Activated T-cell treated with anti-CD3 and anti-CD28 coated beads, Interleukin-2, amount 50 U/mL, for 1 hour (primary cell): ENCODE data around the gene ZNF227.
"Not testable (repeated sequence)": the region's sequence is repeated elsewhere in the genome, so short reads cannot be mapped to it uniquely, and the experiment has no call there.

Experiments
- DNase-seq: peaks from one replicate; pipeline ENCODE4 v3.0.0-alpha.2; 2020

ZNF227 gene

GRCh38 chr19:44212250-44212865, at the start of gene ZNF227:
TSS of gene ZNF227 (plus strand) at chr19:44212532. CDS start at chr19:44217793, 5,261 bp downstream.
- peak; percentile 82 for DNase-seq

DNA sequence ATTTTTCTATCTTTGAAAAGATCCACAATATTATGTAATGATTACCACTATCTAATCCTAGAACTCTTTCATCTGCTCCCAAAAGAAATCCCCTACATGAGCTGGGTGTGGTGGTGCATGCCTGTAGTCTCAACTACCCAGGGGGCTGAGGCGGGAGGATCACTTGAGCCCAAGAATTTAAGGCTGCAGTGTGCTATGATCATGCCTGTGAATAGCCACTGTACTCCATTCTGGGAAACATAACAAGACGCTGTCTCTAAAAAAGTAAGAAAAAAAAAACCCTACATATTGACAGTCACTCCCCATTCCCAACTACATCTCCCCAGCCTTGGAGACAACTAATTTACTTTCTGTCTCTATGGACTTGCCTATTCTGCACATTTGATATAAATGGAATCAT, 48.5 kb upstream of the ZNF227 start:
- DNase-seq: no peak

GRCh38 chr19:44164327-44164672, 48.0 kb upstream of the ZNF227 start:
- DNase-seq: no peak

GRCh38 chr19:44164673-44165512, 47.4 kb upstream of the ZNF227 start, which contains the start of gene ZNF226:
TSS of gene ZNF226 (plus strand) at chr19:44165100. CDS start at chr19:44170081, 4,981 bp downstream.
- DNase-seq: peak; percentile 75

DNA sequence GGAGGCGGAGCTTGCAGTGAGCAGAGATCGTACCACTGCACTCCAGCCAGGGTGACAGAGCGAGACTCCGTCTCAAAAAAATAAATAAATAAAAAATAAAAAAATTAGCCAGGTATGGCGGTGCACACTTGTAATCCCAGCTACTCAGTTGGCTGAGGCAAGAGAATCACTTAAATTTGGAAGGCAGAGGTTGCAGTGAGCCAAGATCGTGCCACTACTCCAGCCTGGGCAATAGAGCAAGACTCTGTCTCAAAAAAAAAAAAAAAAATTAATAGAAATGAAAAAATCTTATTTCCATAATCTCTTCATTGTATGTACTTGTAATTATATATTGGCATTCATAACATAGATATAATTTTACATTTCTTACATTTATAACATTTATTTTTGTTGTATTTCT, 41.7 kb upstream of the ZNF227 start:
- not testable (repeated sequence) for DNase-seq

- DNase-seq: no peak
These were observed 35.7 kb upstream of the ZNF227 start for GRCh38 chr19:44176590-44176989.

DNA sequence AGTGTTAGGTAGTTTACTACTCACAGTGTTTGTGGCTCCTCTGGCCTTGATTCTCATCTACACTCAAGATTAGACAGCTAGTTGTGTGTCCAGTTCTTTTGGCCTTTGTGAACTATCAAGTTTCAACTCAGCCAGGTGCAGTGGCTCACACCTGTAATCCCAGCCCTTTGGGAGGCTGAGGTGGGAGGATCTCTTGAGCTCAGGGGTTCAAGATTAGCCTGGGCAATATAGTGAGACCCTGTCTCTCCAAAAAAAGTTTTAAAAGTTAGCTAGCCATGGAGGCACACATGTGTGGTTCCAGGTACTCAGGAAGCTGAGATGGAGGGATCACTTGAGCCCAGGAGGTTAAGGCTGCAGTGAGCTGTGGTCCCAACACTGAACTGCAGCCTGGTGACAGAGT, 31.4 kb upstream of the ZNF227 start:
- no peak for DNase-seq

DNA sequence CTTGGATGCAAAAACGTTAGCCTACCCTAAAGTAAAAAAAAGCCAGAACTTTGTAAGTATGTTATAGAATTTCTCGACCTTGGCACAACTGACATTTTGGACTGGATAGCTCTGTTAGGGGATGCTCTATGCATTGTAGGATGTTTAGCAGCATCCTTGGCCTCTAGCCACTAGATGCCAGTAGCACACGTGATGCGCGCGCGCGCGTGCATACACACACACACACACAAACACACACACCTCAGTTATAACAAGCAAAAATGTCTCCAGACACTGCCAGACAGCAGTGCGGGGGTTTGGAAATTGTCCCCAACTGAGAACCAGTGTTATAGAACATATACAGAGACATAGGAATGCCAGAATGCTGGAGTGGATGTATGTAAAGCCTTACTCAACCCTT, 30.2 kb upstream of the ZNF227 start:
- no peak for DNase-seq

DNA sequence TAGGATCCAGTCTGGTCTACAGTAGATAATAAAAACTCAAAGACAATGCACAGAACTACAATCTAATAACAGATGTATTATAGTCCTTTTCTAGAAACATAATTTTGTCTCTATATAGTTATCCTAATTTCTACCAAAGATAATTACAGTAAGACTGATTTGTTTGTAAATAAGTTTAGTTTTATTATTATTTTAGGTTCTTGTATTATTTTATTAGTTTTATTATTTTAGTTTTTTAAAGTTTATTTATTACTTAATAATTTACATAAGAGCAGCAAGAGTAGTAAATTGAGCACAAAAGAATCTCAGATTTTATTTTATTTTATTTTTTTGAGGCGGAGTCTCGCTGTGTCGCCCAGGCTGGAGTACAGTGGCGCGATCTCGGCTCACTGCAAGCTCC, 22.3 kb upstream of the ZNF227 start:
- DNase-seq: no peak

GRCh38 chr19:44192127-44192526, 20.2 kb upstream of the ZNF227 start:
- DNase-seq: no peak

- DNase-seq: no peak
These were observed 15.6 kb upstream of the ZNF227 start for GRCh38 chr19:44196772-44197171.

GRCh38 chr19:44202470-44202869, 9.9 kb upstream of the ZNF227 start:
- no peak for DNase-seq

DNA sequence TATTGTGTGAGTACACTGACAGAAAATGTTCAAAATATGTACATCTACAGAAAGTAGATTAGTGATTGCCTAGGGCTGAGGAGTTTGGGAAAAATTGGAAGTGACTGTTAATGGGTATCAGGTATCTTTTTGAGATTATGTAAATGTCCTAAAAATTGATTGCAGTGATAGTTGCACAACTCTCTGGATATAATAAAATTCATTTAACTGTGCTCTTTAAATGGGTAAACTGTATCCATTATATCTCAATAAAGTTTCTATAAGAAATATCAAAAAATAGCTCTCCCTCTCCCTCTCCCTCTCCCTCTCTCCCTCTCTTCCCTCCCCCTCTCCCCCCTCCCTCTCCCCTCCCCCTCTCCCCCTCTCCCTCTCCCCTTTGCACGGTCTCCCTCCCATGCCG, 9.4 kb upstream of the ZNF227 start:
- no peak for DNase-seq

DNA sequence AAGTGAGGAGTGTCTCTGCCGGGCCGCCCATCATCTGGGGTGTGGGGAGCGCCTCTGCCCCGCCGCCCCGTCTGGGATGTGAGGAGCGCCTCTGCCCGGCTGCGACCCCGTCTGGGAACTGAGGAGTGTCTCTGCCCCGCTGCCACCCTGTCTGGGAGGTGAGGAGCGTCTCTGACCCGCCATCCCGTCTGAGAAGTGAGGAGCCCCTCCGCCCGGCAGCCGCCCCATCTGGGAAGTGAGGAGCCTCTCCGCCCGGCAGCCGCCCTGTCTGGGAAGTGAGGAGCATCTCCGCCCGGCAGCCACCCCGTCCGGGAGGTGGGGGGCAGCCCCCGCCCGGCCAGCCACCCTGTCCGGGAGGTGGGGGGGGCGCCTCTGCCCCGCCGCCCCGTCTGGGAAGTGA, 8.5 kb upstream of the ZNF227 start:
- DNase-seq: not testable (repeated sequence)

GRCh38 chr19:44204772-44205171, 7.6 kb upstream of the ZNF227 start:
- no peak for DNase-seq

DNA sequence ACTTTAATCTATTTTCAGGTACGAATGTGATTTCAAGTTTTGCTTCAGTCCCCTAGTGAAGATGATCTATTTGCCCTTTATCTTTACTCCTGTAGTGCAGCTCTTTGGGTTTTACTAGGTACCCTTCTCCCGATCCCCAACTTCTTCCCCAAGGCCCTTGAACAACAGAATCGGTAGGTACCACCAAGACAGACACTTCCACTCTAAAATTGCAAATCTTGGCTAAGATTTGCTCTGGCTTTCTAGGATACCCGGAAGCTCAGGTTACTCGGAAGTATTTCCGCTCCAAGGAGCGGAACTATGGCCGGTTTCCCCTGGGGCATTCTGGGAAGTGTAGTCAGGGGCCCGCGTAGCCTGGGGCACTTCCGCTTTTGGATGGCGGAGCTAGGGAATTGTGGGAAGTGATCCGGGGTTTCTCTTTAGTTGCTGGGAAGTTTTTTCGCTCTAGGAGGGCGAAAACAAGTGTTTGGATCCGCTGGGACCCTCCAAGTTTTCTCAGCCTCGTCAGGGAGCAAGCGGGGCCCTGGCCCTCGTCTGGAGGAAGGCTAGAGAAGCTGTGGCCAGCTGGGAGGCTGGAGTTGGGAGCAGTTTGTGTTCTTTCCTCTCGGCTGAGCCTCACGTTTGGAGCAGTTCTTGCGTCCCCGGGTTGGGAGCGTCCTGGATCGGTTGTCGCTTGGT, 5.1 kb upstream of the ZNF227 start:
- DNase-seq: peak; percentile 73

- no peak for DNase-seq
These were observed 574 bp downstream of the ZNF227 start for GRCh38 chr19:44212866-44213346.

GRCh38 chr19:44219926-44220325, 7.6 kb downstream of the ZNF227 start:
- DNase-seq: not testable (repeated sequence)

DNA sequence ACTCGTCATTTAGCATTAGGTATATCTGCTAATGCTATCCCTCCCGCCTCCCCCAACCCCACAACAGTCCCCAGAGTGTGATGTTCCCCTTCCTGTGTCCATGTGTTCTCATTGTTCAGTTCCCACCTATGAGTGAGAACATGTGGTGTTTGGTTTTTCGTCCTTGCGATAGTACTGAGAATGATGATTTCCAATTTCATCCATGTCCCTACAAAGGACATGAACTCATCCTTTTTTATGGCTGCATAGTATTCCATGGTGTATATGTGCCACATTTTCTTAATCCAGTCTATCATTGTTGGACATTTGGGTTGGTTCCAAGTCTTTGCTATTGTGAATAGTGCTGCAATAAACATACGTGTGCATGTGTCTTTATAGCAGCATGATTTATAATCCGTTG, 8.4 kb downstream of the ZNF227 start:
- not testable (repeated sequence) for DNase-seq

DNA sequence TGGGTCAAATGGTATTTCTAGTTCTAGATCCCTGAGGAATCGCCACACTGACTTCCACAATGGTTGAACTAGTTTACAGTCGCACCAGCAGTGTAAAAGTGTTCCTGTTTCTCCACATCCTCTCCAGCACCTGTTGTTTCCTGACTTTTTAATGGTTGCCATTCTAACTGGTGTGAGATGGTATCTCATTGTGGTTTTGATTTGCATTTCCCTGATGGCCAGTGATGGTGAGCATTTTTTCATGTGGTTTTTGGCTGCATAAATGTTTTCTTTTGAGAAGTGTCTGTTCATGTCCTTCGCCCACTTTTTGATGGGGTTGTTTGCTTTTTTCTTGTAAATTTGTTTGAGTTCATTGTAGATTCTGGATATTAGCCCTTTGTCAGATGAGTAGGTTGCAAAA, 9.0 kb downstream of the ZNF227 start:
- DNase-seq: not testable (repeated sequence)

GRCh38 chr19:44228318-44228717, 16.0 kb downstream of the ZNF227 start:
- no peak for DNase-seq

DNA sequence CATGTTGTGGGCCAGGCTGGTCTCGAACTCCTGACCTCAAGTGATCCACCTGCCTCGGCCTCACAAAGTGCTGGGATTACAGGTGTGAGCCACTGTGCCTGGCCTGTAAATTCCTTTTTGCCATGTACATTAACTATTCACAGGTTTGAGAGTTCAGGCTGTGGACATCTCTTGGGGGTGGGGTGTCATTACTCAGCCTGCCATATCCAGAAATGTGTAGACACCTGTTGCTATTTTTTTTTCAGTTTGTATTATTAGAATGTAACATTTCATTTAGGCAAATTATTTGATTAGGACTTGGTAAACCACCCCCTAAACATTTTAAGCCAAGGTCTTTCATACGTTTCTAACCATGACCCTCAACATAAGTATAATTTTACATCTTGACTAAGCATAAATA, 20.5 kb downstream of the ZNF227 start:
- no peak for DNase-seq

DNA sequence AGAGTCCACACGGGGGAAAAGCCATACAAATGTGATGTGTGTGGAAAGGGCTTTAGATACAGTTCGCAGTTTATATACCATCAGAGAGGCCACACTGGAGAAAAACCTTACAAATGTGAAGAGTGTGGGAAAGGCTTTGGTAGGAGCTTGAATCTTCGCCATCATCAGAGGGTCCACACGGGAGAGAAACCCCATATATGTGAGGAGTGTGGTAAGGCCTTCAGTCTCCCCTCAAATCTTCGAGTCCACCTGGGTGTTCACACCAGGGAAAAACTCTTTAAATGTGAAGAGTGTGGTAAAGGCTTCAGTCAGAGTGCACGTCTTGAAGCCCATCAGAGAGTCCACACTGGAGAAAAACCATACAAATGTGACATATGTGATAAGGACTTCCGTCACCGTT, 24.1 kb downstream of the ZNF227 start:
- DNase-seq: no peak

GRCh38 chr19:44252332-44252731, 40.0 kb downstream of the ZNF227 start:
- DNase-seq: not testable (repeated sequence)
